Limb (tissue), 2 donors: ENCODE results near the gene ABCG4.
"Not testable (repeated sequence)": the region's sequence is repeated elsewhere in the genome, so short reads cannot be mapped to it uniquely, and the experiment has no call there.

Experiments
- DNase-seq, 2 donors: peaks; one replicate each; pipeline ENCODE4 v3.0.0-alpha.2; 2016; ENCODE audit errors: extremely low spot score in 2 of 2

The ABCG4 gene

GRCh38 chr11:119152604-119153003 lies 3.8 kb downstream of the ABCG4 start:
- DNase-seq = no peak

GRCh38 chr11:119153049-119153818 lies 4.4 kb downstream of the ABCG4 start:
- DNase-seq = no peak

GRCh38 chr11:119154178-119154577 lies 5.3 kb downstream of the ABCG4 start:
- DNase-seq = no peak

- DNase-seq = no peak
These were observed 7.1 kb downstream of the ABCG4 start for GRCh38 chr11:119155733-119156492.

- DNase-seq = no peak
These were observed 7.6 kb downstream of the ABCG4 start for GRCh38 chr11:119156496-119156895.

- DNase-seq = no peak
These were observed 8.2 kb downstream of the ABCG4 start for GRCh38 chr11:119157063-119157462.

GRCh38 chr11:119158467-119158866 lies 9.6 kb downstream of the ABCG4 start:
- no peak for DNase-seq

- no peak for DNase-seq
These were observed 11.3 kb downstream of the ABCG4 start for GRCh38 chr11:119160151-119160550.

GRCh38 chr11:119161871-119162270 lies 13.0 kb downstream of the ABCG4 start:
- DNase-seq = no peak

- no peak for DNase-seq
These were observed 17.7 kb downstream of the ABCG4 start for GRCh38 chr11:119166368-119167076.

GRCh38 chr11:119167077-119167458 lies 18.2 kb downstream of the ABCG4 start:
- DNase-seq = not testable (repeated sequence)

- DNase-seq = no peak
These were observed 19.1 kb downstream of the ABCG4 start for GRCh38 chr11:119167933-119168332.

- peak; percentile 75 to 87 for DNase-seq
These were observed 19.8 kb downstream of the ABCG4 start, which contains the start of gene NLRX1 for GRCh38 chr11:119168471-119169281. TSS of gene NLRX1 (plus strand) at chr11:119168725. CDS start at chr11:119171404, 2,679 bp downstream.

- DNase-seq = peak in 1 of 2 donors; percentile 51
These were observed 20.4 kb downstream of the ABCG4 start for GRCh38 chr11:119169282-119169719.

GRCh38 chr11:119172513-119172912 lies 23.7 kb downstream of the ABCG4 start:
- no peak for DNase-seq

GRCh38 chr11:119173453-119173852 lies 24.6 kb downstream of the ABCG4 start:
- no peak for DNase-seq

GRCh38 chr11:119175493-119176077 lies 26.7 kb downstream of the ABCG4 start:
- no peak for DNase-seq

- no peak for DNase-seq
These were observed 29.4 kb downstream of the ABCG4 start for GRCh38 chr11:119178166-119178680.

GRCh38 chr11:119179342-119179741 lies 30.5 kb downstream of the ABCG4 start:
- no peak for DNase-seq

GRCh38 chr11:119179983-119180382 lies 31.1 kb downstream of the ABCG4 start:
- no peak for DNase-seq
